ENCODE data around the gene MAP3K21. TPM values are rescaled to one million over a fixed set of nuclear protein-coding genes. Genes with fewer than 3 reads are reported as not detected.

The MAP3K21 gene
- polyA plus RNA-seq, 1 of the 3 experiments (the other 2 are of a cell fraction) = 0.33 TPM

DNA sequence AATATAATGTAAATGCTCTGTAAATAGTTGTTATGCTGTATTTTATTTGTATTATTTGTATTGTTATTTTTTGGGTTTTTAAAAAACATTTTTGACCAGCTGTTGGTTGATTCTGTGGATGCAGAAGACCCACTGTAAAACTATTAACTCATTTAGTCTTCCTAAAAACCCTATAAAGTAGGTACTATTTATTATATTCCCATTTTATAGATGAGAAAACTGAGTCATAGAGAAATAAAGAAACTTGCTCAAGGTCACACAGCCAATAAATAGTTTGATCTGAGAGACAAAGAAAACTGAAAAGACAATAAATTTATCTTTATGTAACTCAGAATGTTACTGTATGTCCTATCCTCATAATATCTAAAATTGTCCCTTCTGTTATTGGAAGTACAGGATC, 1.2 kb upstream of the MAP3K21 start:
- Histone ChIP-seq H3K4me3 (ENCODE audit: low read depth in 2 of 2, low read length in 1 of 2) (no peak overlapping the region), H3K9ac (no peak overlapping the region), H4K20me1 (ENCODE audit: insufficient read depth) (no peaks in the 10 kb centered on the region), H3K27me3 (ENCODE audit: insufficient read depth) (peaks cover 8% of the 10 kb centered on the region), H3K4me1 (ENCODE audit: control insufficient read depth in 1 of 2, insufficient read depth in 2 of 2, low read depth in 1 of 2, low read length in 1 of 2) (peaks cover 0 to 14% of the 10 kb centered on the region in 2 experiments; a peak in 1 of 4 replicates), H3K9me2 (no peaks in the 10 kb centered on the region), H3F3A (replicated peaks; ENCODE audit: insufficient read depth) (peaks cover 11% of the 10 kb centered on the region), H3K27ac (ENCODE audit: low read depth in 2 of 2, low read length in 1 of 2) (no peak overlapping the region), H2AFZ (ENCODE audit: low read depth) (no peak overlapping the region), H3K79me2 (ENCODE audit: insufficient read depth) (no peaks in the 10 kb centered on the region), H3K4me2 (no peak overlapping the region), H3K36me3 (replicated peaks in 1 of 2; ENCODE audit: control insufficient read depth in 1 of 2, insufficient read depth in 2 of 2, low read length in 1 of 2) (no peaks in the 10 kb centered on the region), H3K9me3 (no peaks in the 10 kb centered on the region)
- DNase-seq = no peak
- TF ChIP-seq RAD21 (IDR thresholded peaks at IDR 0.05; ENCODE audit: low read length) (no peak), SMC3 (IDR thresholded peaks at IDR 0.05; ENCODE audit: low read depth, low read length) (no peak)
- TF ChIP-seq, protein P1, sequence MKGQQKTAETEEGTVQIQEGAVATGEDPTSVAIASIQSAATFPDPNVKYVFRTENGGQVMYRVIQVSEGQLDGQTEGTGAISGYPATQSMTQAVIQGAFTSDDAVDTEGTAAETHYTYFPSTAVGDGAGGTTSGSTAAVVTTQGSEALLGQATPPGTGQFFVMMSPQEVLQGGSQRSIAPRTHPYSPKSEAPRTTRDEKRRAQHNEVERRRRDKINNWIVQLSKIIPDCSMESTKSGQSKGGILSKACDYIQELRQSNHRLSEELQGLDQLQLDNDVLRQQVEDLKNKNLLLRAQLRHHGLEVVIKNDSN (IDR thresholded peaks at IDR 0.05; ENCODE audit: borderline replicate concordance, low read depth) = no peak
- POLR2A ChIA-PET = no interaction called here
- CTCF ChIA-PET = interaction anchor here (0.7 kb wide), 1 partner anchor 18 kb away, joined by 3 read pairs; no protein-coding TSS in a partner anchor

DNA sequence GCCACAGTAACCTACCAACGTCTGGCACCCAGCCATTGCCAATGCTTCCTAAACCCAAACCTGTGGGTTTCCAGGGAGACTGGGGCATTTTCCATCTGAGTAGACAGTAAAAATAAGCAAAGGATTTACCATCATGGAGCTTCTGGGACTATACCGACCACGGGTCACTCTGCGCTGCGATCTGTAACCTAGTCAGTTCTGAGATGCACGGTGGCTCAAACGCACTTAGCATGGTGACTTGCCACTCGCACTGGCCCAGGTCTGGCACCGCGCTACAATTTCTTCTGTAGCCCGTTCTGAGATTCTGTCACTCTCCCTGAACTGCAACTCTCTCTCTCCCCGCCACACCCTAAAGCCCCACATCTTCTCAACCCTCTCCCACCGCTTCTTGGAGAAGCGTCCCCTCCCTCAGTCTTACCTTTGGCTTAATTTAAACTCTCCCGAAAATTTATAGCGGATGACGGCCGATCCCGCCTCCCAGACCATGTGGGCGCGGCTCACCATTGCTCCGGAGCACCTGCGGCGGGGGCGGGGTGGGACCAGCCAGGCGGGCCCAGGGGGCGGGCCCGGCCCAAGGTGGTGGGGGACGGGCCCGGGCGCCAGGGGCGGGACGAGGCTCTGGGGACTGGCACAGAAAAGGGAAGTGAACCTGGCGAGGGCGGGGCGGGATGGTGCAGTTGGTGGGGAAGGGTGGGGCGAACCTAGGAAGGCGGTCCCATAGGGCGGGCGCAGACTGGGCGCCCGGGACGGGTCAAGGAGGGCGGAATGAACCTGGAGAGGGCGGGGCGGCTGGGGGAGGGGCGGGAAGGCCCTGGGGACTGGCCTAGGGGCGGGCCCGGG, 493 bp upstream of the MAP3K21 start:
- DNase-seq = peak; percentile 88
- no peak for TF ChIP-seq FOXM1 (IDR thresholded peaks at IDR 0.05; ENCODE audit: low read depth)
- no peak for TF ChIP-seq ELF1 (IDR thresholded peaks at IDR 0.05)
- no peak for TF ChIP-seq FOSL2 (IDR thresholded peaks at IDR 0.05; ENCODE audit: borderline replicate concordance, low read depth)
- TF ChIP-seq GABPA (IDR thresholded peaks at IDR 0.05; ENCODE audit: low read depth) = no peak
- TF ChIP-seq TEAD4 (IDR thresholded peaks at IDR 0.05; ENCODE audit: borderline replicate concordance, insufficient read depth) = no peak
- TF ChIP-seq, protein P2, sequence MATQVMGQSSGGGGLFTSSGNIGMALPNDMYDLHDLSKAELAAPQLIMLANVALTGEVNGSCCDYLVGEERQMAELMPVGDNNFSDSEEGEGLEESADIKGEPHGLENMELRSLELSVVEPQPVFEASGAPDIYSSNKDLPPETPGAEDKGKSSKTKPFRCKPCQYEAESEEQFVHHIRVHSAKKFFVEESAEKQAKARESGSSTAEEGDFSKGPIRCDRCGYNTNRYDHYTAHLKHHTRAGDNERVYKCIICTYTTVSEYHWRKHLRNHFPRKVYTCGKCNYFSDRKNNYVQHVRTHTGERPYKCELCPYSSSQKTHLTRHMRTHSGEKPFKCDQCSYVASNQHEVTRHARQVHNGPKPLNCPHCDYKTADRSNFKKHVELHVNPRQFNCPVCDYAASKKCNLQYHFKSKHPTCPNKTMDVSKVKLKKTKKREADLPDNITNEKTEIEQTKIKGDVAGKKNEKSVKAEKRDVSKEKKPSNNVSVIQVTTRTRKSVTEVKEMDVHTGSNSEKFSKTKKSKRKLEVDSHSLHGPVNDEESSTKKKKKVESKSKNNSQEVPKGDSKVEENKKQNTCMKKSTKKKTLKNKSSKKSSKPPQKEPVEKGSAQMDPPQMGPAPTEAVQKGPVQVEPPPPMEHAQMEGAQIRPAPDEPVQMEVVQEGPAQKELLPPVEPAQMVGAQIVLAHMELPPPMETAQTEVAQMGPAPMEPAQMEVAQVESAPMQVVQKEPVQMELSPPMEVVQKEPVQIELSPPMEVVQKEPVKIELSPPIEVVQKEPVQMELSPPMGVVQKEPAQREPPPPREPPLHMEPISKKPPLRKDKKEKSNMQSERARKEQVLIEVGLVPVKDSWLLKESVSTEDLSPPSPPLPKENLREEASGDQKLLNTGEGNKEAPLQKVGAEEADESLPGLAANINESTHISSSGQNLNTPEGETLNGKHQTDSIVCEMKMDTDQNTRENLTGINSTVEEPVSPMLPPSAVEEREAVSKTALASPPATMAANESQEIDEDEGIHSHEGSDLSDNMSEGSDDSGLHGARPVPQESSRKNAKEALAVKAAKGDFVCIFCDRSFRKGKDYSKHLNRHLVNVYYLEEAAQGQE (IDR thresholded peaks at IDR 0.05; ENCODE audit: low read depth, low read length) = no peak
- TF ChIP-seq, protein P3, sequence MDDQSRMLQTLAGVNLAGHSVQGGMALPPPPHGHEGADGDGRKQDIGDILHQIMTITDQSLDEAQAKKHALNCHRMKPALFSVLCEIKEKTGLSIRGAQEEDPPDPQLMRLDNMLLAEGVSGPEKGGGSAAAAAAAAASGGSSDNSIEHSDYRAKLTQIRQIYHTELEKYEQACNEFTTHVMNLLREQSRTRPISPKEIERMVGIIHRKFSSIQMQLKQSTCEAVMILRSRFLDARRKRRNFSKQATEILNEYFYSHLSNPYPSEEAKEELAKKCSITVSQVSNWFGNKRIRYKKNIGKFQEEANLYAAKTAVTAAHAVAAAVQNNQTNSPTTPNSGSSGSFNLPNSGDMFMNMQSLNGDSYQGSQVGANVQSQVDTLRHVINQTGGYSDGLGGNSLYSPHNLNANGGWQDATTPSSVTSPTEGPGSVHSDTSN (IDR thresholded peaks at IDR 0.05) = no peak
- no peak for TF ChIP-seq POLR2AphosphoS5 (IDR thresholded peaks at IDR 0.05; ENCODE audit: low read depth, low read length)
- TF ChIP-seq NFIC (IDR thresholded peaks at IDR 0.05; ENCODE audit: borderline replicate concordance) = no peak
- TF ChIP-seq RAD21 (IDR thresholded peaks at IDR 0.05; ENCODE audit: low read length) = no peak
- TF ChIP-seq EP300 (IDR thresholded peaks at IDR 0.05; ENCODE audit: borderline replicate concordance in 1 of 2, low read depth in 1 of 2, low read length in 1 of 2) = no peak
- TF ChIP-seq, protein P4, sequence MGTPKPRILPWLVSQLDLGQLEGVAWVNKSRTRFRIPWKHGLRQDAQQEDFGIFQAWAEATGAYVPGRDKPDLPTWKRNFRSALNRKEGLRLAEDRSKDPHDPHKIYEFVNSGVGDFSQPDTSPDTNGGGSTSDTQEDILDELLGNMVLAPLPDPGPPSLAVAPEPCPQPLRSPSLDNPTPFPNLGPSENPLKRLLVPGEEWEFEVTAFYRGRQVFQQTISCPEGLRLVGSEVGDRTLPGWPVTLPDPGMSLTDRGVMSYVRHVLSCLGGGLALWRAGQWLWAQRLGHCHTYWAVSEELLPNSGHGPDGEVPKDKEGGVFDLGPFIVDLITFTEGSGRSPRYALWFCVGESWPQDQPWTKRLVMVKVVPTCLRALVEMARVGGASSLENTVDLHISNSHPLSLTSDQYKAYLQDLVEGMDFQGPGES (IDR thresholded peaks at IDR 0.05; ENCODE audit: low read depth, low read length) = no peak
- no peak for TF ChIP-seq RCOR1 (IDR thresholded peaks at IDR 0.05; ENCODE audit: low read length)
- TF ChIP-seq TCF12 (IDR thresholded peaks at IDR 0.05) = no peak
- no peak for TF ChIP-seq RXRA (IDR thresholded peaks at IDR 0.05; ENCODE audit: borderline replicate concordance, low read depth)
- TF ChIP-seq, protein P1 (IDR thresholded peaks at IDR 0.05; ENCODE audit: borderline replicate concordance, low read depth) = no peak

More for the DNA sequence above, 493 bp upstream of the MAP3K21 start:
- H3K4me3 ChIP-seq (ENCODE audit: low read depth in 2 of 2, low read length in 1 of 2) = peak overlapping the region; percentile 47 to 56; a peak in 3 of 4 replicates
- peak overlapping the region; percentile 70 for H3K4me2 ChIP-seq
- H3K27ac ChIP-seq (ENCODE audit: low read depth in 2 of 2, low read length in 1 of 2) = no peak overlapping the region; a peak in 1 of 4 replicates
- ChIA-PET POLR2A (no interaction called here), CTCF (interaction anchor here (0.7 kb wide), 1 partner anchor 19 kb away, joined by 3 read pairs; no protein-coding TSS in a partner anchor)
- H2AFZ ChIP-seq (ENCODE audit: low read depth) = no peak overlapping the region
- H3K9me3 ChIP-seq = no peaks in the 10 kb centered on the region
- no peaks in the 10 kb centered on the region for H4K20me1 ChIP-seq (ENCODE audit: insufficient read depth)
- H3F3A ChIP-seq (replicated peaks; ENCODE audit: insufficient read depth) = peaks cover 11% of the 10 kb centered on the region
- H3K79me2 ChIP-seq (ENCODE audit: insufficient read depth) = no peaks in the 10 kb centered on the region
- peaks cover 8% of the 10 kb centered on the region for H3K27me3 ChIP-seq (ENCODE audit: insufficient read depth)
- no peak overlapping the region for H3K9ac ChIP-seq
- 5% methylated on average over 42 of the region's 49 CpGs for WGBS (ENCODE audit: low lambda C conversion rate)
- H3K4me1 ChIP-seq (ENCODE audit: control insufficient read depth in 1 of 2, insufficient read depth in 2 of 2, low read depth in 1 of 2, low read length in 1 of 2) = peaks cover 0 to 14% of the 10 kb centered on the region in 2 experiments; a peak in 1 of 4 replicates
- H3K36me3 ChIP-seq (replicated peaks in 1 of 2; ENCODE audit: control insufficient read depth in 1 of 2, insufficient read depth in 2 of 2, low read length in 1 of 2) = no peaks in the 10 kb centered on the region
- no peaks in the 10 kb centered on the region for H3K9me2 ChIP-seq

All from SK-N-SH (cell line).